GM23248 (cell line): Measurements from ENCODE around the gene GOLT1A. TPM values are rescaled to one million over a fixed set of nuclear protein-coding genes. Genes with fewer than 3 reads are reported as not detected.

Experiments used
- DNase-seq: peaks from one replicate; pipeline ENCODE4 v3.0.0-alpha.2; 2015
- H2AFZ ChIP-seq: fragments of 200-600 bp; sonication (generic); 2 replicates; pipeline ENCODE4 v1.6.1; 2016; ENCODE audit warnings: antibody characterized with exemption
- H3F3A ChIP-seq: fragments of 200-600 bp; sonication (generic); 2 replicates; pipeline ENCODE4 v1.6.1; 2016; ENCODE audit warnings: mild to moderate bottlenecking, antibody characterized with exemption, mixed run types; ENCODE audit not compliant: insufficient read depth
- H3K27ac ChIP-seq: fragments of 200-600 bp; sonication (generic); 2 replicates; pipeline ENCODE4 v1.5.1; 2016; ENCODE audit warnings: mild to moderate bottlenecking
- H3K27me3 ChIP-seq: fragments of 200-600 bp; sonication (generic); replicated peaks from 2 replicates; pipeline ENCODE4 v1.6.1; 2016; ENCODE audit warnings: mild to moderate bottlenecking; ENCODE audit not compliant: insufficient read depth
- H3K36me3 ChIP-seq: fragments of 200-600 bp; sonication (generic); 2 replicates; pipeline ENCODE4 v1.6.1; 2016; ENCODE audit warnings: low read depth, mild to moderate bottlenecking
- H3K4me1 ChIP-seq: fragments of 200-600 bp; sonication (generic); 2 replicates; pipeline ENCODE4 v1.6.1; 2016; ENCODE audit warnings: mild to moderate bottlenecking; ENCODE audit not compliant: insufficient read depth
- H3K4me2 ChIP-seq: fragments of 200-600 bp; sonication (generic); one replicate; pipeline ENCODE4 v1.6.1; 2016; ENCODE audit warnings: mild to moderate bottlenecking; ENCODE audit not compliant: unreplicated experiment
- H3K4me3 ChIP-seq: fragments of 200-600 bp; sonication (generic); 2 replicates; pipeline ENCODE4 v1.5.1; 2016; ENCODE audit warnings: mild to moderate bottlenecking
- H3K79me2 ChIP-seq: fragments of 200-600 bp; sonication (generic); 2 replicates; pipeline ENCODE4 v1.6.1; 2016; ENCODE audit warnings: mild to moderate bottlenecking; ENCODE audit not compliant: insufficient read depth
- H3K9ac ChIP-seq: fragments of 200-600 bp; sonication (generic); 2 replicates; pipeline ENCODE4 v1.6.1; 2016; ENCODE audit warnings: mild to moderate bottlenecking
- H3K9me2 ChIP-seq: fragments of 200-600 bp; sonication (generic); 2 replicates; pipeline ENCODE4 v1.6.1; 2016; ENCODE audit warnings: mixed run types, mild to moderate bottlenecking, moderate library complexity; ENCODE audit not compliant: insufficient read depth
- H3K9me3 ChIP-seq: fragments of 200-600 bp; sonication (generic); one replicate; pipeline ENCODE4 v1.6.1; 2017; ENCODE audit warnings: low read depth
- H4K20me1 ChIP-seq: fragments of 200-600 bp; sonication (generic); 2 replicates; pipeline ENCODE4 v1.6.0; 2016; ENCODE audit not compliant: insufficient read depth
- EZH2 ChIP-seq: fragments of 200-600 bp; sonication (generic); IDR thresholded peaks from 2 replicates; pipeline ENCODE4 v1.6.1; 2018; ENCODE audit warnings: antibody characterized with exemption, mild to moderate bottlenecking; ENCODE audit not compliant: insufficient read depth, poor library complexity, severe bottlenecking
- EZH2phosphoT487 ChIP-seq: fragments of 200-600 bp; sonication (generic); IDR thresholded peaks from 2 replicates; pipeline ENCODE4 v1.6.1; 2018; ENCODE audit warnings: antibody characterized with exemption, moderate library complexity, mild to moderate bottlenecking, low read depth; ENCODE audit not compliant: insufficient read depth
- WGBS, 2 experiments: methylation state at CpG; one replicate each; pipeline ENCODE4 v1.1.6; 2015 to 2017; ENCODE audit warnings: low lambda C conversion rate in 2 of 2, low coverage in 1 of 2; ENCODE audit errors: missing lambda C conversion rate in 2 of 2; 5-methylcytosine and 5-hydroxymethylcytosine counted together
- in situ Hi-C: fragments of 300-500 bp; cut with MboI; formaldehyde crosslinking; loops from 2 replicates; pipeline ENCODE4 v1.15.0; 2020
- polyA plus RNA-seq: library from polyadenylated mRNA; unstranded; fragments of >200 nt; fragmentation: Nextera tagmentation; extraction: Ambion mirVana; gene quantifications from 2 replicates; pipeline ENCODE4 v1.2.1, GENCODE V29; 2016
- total RNA-seq: library from RNA; depleted of rRNA; stranded (reverse); fragments of >200 nt; shearing (Covaris generic); gene quantifications from 2 replicates; pipeline ENCODE4 v1.2.3, GENCODE V29; 2014

GOLT1A gene
- total and polyA plus RNA-seq, 2 experiments from 2014 or later: not detected

DNA sequence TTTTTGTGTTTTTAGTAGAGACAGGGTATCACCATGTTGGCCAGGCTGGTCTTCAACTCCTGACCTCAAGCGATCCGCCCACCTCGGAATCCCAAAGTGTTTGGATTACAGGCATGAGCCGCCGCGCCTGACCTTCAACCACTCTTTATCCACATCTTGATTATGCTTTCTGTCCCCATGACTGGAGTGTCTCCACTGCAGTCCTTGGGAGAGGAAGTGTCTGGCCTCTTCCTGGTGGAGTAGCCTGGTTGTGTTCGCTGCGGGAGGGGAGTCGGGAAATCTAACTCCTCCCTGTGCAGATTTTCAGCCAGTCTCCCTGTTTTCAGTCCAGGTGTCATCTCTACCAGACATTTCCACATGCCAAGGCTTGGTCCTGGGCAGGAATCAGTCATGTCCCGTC is 27.2 kb downstream of the GOLT1A start:
- WGBS, 2 experiments: 93% methylated on average over 10 of the region's 10 CpGs
- in situ Hi-C loops: no loop called here
- no peak overlapping the region for H2AFZ ChIP-seq

DNA sequence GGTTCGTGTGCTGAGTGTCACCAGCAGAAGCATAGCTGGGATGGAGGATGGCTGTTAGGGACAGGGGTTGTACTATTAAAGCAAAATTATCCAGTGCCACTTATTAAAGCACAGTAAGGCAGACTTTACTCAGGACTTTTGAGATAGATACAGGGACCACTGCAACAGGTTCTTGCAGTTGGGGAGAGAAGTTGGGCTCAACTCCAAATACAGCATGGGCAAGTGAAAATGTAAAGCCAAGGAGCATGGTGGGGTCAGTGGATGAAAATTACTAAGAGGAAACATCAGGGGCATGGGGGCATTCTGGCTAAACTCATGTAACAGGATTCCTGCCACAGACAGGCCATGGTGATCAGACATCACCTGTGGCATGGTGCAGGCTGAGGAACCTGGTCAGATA is 32.7 kb downstream of the GOLT1A start:
- H3K9me3 ChIP-seq: no peaks in the 10 kb centered on the region
- H3K36me3 ChIP-seq: no peaks in the 10 kb centered on the region
- no peaks in the 10 kb centered on the region for H4K20me1 ChIP-seq
- H3K79me2 ChIP-seq: no peaks in the 10 kb centered on the region
- 0 out of 2 replicates have a peak, but pooled peaks cover 3% of the 10 kb centered on the region for H3K27me3 ChIP-seq
- H3F3A ChIP-seq: no peaks in the 10 kb centered on the region
- no peak overlapping the region for H3K4me3 ChIP-seq
- TF ChIP-seq EZH2phosphoT487 (no peak), EZH2 (no peak)
- H3K4me1 ChIP-seq: no peaks in the 10 kb centered on the region
- no peak overlapping the region for H3K4me2 ChIP-seq
- no peaks in the 10 kb centered on the region for H3K9me2 ChIP-seq
- H3K27ac ChIP-seq: no peak overlapping the region
- in situ Hi-C loops: no loop called here
- no peak overlapping the region for H3K9ac ChIP-seq
- H2AFZ ChIP-seq: no peak overlapping the region
- 24 to 29% methylated on average over 1 of the region's 1 CpG for WGBS, 2 experiments
- no peak for DNase-seq

More for the DNA sequence above, 27.2 kb downstream of the GOLT1A start:
- Histone ChIP-seq H3K9me2 (no peaks in the 10 kb centered on the region), H3K4me1 (peaks cover 4% of the 10 kb centered on the region; the same call in 1 of the 2 replicates), H3K79me2 (no peaks in the 10 kb centered on the region), H3K4me3 (no peak overlapping the region), H3K27ac (no peak overlapping the region), H3K27me3 (peaks cover 11% of the 10 kb centered on the region; the same call in 1 of the 2 replicates), H3K9ac (no peak overlapping the region), H3F3A (no peaks in the 10 kb centered on the region), H4K20me1 (no peaks in the 10 kb centered on the region), H3K9me3 (no peaks in the 10 kb centered on the region), H3K36me3 (no peaks in the 10 kb centered on the region), H3K4me2 (no peak overlapping the region)
- no peak for DNase-seq
- no peak for TF ChIP-seq EZH2phosphoT487
- no peak for TF ChIP-seq EZH2

DNA sequence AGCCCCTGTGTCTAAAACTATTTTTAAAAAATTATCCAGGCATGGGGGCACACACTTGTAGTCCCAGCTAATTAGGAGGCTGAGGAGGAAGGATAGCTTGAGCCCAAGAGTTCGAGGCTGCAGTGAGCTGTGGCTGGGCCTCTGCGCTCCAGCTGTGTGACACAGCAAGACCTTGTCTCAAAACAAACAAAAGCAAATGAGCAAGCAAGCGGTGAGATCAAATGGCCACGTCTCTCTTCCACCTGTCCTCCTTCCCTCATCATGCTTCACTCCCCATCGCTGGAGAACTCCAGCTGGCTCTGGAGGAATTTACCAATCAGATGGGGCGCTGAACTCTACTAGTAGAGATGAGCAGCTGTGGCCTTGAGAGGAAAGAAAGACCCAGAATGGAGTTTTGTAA is 33.7 kb downstream of the GOLT1A start:
- 73 to 82% methylated on average over 6 of the region's 6 CpGs for WGBS, 2 experiments
- no peak for DNase-seq
- Histone ChIP-seq H3K36me3 (no peaks in the 10 kb centered on the region), H3K9me3 (no peaks in the 10 kb centered on the region), H3K27ac (no peak overlapping the region), H3K4me1 (no peaks in the 10 kb centered on the region), H3K79me2 (no peaks in the 10 kb centered on the region), H3K4me3 (no peak overlapping the region), H3K9me2 (no peaks in the 10 kb centered on the region), H3K4me2 (no peak overlapping the region), H2AFZ (no peak overlapping the region), H3K27me3 (0 out of 2 replicates have a peak, but pooled peaks cover 3% of the 10 kb centered on the region), H3F3A (no peaks in the 10 kb centered on the region), H4K20me1 (no peaks in the 10 kb centered on the region), H3K9ac (no peak overlapping the region)
- TF ChIP-seq EZH2 (no peak), EZH2phosphoT487 (no peak)
- in situ Hi-C loops: no loop called here

DNA sequence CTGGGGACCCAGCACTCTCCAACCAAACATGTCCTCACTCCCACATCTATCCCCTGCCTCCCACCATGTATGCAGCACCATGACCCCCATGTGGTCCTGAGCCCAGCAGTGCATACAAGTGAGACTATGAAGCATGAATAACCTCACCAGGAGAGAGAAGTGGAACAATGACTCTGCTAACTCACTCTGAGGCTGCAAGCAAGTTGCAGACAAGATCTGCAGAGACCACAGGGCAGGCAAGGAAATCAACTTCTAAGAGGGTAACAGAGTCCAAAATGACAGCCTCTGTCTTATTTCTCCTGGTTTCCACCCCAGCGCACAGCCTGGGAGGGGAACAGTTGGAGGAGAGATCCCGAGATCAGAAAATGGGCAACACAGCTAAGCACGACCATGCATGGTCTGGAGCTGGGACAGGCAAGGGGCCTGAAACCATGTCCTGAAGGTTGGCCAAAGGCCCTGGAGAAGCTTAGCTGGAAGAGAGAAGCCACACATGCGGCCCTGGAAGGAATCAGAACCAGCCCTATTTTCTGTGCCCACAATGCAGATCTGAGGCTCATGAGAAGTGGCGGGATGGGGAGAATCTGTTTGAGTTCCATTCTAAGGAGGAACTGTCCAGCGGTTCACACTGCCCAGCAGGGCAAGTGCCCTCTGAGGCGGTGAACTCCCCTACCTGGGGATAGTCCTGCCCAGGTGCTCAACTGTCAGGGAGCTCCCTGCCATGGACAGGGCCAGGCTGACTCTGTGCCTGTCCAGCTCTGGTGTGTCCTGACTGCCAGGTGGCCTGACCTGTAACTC is 35.1 kb downstream of the GOLT1A start:
- WGBS, 2 experiments: 58 to 68% methylated on average over 7 of the region's 7 CpGs
- no peak overlapping the region for H2AFZ ChIP-seq

More for the DNA sequence above, 35.1 kb downstream of the GOLT1A start:
- Histone ChIP-seq H3K4me2 (no peak overlapping the region), H3K4me3 (no peak overlapping the region), H3K79me2 (no peaks in the 10 kb centered on the region), H3K27ac (no peak overlapping the region), H3K9me3 (no peaks in the 10 kb centered on the region), H3F3A (no peaks in the 10 kb centered on the region), H3K4me1 (no peaks in the 10 kb centered on the region), H3K27me3 (0 out of 2 replicates have a peak, but pooled peaks cover 3% of the 10 kb centered on the region), H3K9ac (no peak overlapping the region), H3K9me2 (no peaks in the 10 kb centered on the region), H4K20me1 (no peaks in the 10 kb centered on the region), H3K36me3 (no peaks in the 10 kb centered on the region)
- in situ Hi-C loops: no loop called here
- DNase-seq: no peak
- no peak for TF ChIP-seq EZH2
- no peak for TF ChIP-seq EZH2phosphoT487
